ENCODE data around the gene CEP295NL. TPM values are rescaled to one million over a fixed set of nuclear protein-coding genes. Genes with fewer than 3 reads are reported as not detected.

The CEP295NL gene
- total and polyA plus RNA-seq, 2 of the 13 experiments (the other 11 are each of a cell fraction or from before 2014, with no cell fraction given) = not detected

GRCh38 chr17:78921437-78921971 is 18.5 kb upstream of the CEP295NL start:
- no peaks in the 10 kb centered on the region for H3K36me3 ChIP-seq (replicated peaks in 1 of 2; ENCODE audit: control insufficient read depth in 1 of 2, insufficient read depth in 2 of 2, low read length in 2 of 2)
- 93% methylated on average over 8 of the region's 8 CpGs for WGBS (ENCODE audit: low lambda C conversion rate)
- H3K4me3 ChIP-seq (replicated peaks in 1 of 3; ENCODE audit: insufficient read depth in 1 of 3, low read depth in 2 of 3, low read length in 3 of 3) = no peak overlapping the region
- no peak overlapping the region for H3K9ac ChIP-seq (ENCODE audit: insufficient read depth, low read depth, low read length)
- FAIRE-seq = no peak
- no peak overlapping the region for H3K27ac ChIP-seq (ENCODE audit: extremely low read length, insufficient read depth, low read length)
- H2AFZ ChIP-seq (ENCODE audit: low read length) = no peak overlapping the region
- H3K27me3 ChIP-seq (ENCODE audit: control insufficient read depth in 1 of 2, insufficient read depth in 2 of 2, low read length in 2 of 2) = no peaks in the 10 kb centered on the region
- no TSS peak for BruUV-seq (replicated peaks)
- H4K20me1 ChIP-seq (ENCODE audit: insufficient read depth, low read length) = no peaks in the 10 kb centered on the region
- CTCF ChIA-PET (ENCODE audit: low intra/inter-chr PET ratio, low total read pairs) = no interaction called here
- in situ Hi-C loops (cut with HindIII; ENCODE audit: extremely low pct_ligation_motif_present, low pct_unique_long_range_greater_than_20kb) = no loop called here
- POLR2A ChIA-PET = interaction anchor here (0.8 to 2.4 kb wide), 6 partner anchors 13 to 58 kb away, joined by 3 to 12 read pairs (median 3); partner anchors contain the start of gene LGALS3BP
- H3K4me2 ChIP-seq (ENCODE audit: low read depth, low read length) = no peak overlapping the region
- no peak for ATAC-seq
- intact Hi-C loops (cut with micrococcal nuclease; ENCODE audit: unreplicated experiment) = loop anchor here (1.0 kb wide), 1 partner anchor 38 kb away; no protein-coding TSS in a partner anchor
- no peaks in the 10 kb centered on the region for H3K79me2 ChIP-seq (ENCODE audit: insufficient read depth, low read length)
- no peak for DNase-seq (ENCODE audit: low spot score)
- H3K9me3 ChIP-seq (ENCODE audit: low read length) = no peaks in the 10 kb centered on the region
- H3K4me1 ChIP-seq (ENCODE audit: insufficient read depth, low read length) = peaks cover 53% of the 10 kb centered on the region
- no peak for TF ChIP-seq ZSCAN9 (CRISPR knock-in tag; IDR thresholded peaks at IDR 0.05; ENCODE audit: borderline replicate concordance)

GRCh38 chr17:78920528-78920927 is 17.5 kb upstream of the CEP295NL start:
- Histone ChIP-seq H2AFZ (ENCODE audit: low read length) (no peak overlapping the region), H3K9me3 (ENCODE audit: low read length) (no peaks in the 10 kb centered on the region), H3K4me3 (replicated peaks in 1 of 3; ENCODE audit: insufficient read depth in 1 of 3, low read depth in 2 of 3, low read length in 3 of 3) (peak overlapping the region in 1 of 3 experiments; percentile 18; a peak in 1 of 6 replicates), H4K20me1 (ENCODE audit: insufficient read depth, low read length) (no peaks in the 10 kb centered on the region), H3K79me2 (ENCODE audit: insufficient read depth, low read length) (no peaks in the 10 kb centered on the region), H3K27me3 (ENCODE audit: control insufficient read depth in 1 of 2, insufficient read depth in 2 of 2, low read length in 2 of 2) (no peaks in the 10 kb centered on the region), H3K27ac (ENCODE audit: extremely low read length, insufficient read depth, low read length) (no peak overlapping the region), H3K4me2 (ENCODE audit: low read depth, low read length) (peak overlapping the region; percentile 52), H3K4me1 (ENCODE audit: insufficient read depth, low read length) (peaks cover 54% of the 10 kb centered on the region), H3K9ac (ENCODE audit: insufficient read depth, low read depth, low read length) (no peak overlapping the region), H3K36me3 (replicated peaks in 1 of 2; ENCODE audit: control insufficient read depth in 1 of 2, insufficient read depth in 2 of 2, low read length in 2 of 2) (no peaks in the 10 kb centered on the region)
- POLR2A ChIA-PET = interaction anchor here (0.8 to 2.4 kb wide), 7 partner anchors 9 to 59 kb away, joined by 3 to 12 read pairs (median 4); partner anchors contain the start of gene LGALS3BP
- WGBS (ENCODE audit: low lambda C conversion rate) = 27% methylated on average over 8 of the region's 8 CpGs
- DNase-seq (ENCODE audit: low spot score) = peak; percentile 54
- in situ Hi-C loops (cut with HindIII; ENCODE audit: extremely low pct_ligation_motif_present, low pct_unique_long_range_greater_than_20kb) = no loop called here
- peak; percentile 26 for ATAC-seq
- CTCF ChIA-PET (ENCODE audit: low intra/inter-chr PET ratio, low total read pairs) = no interaction called here
- BruUV-seq (replicated peaks) = no TSS peak
- FAIRE-seq = peak; percentile 54
- intact Hi-C loops (cut with micrococcal nuclease; ENCODE audit: unreplicated experiment) = no loop called here
- no peak for TF ChIP-seq SMAD1 (CRISPR knock-in tag; IDR thresholded peaks at IDR 0.05; ENCODE audit: borderline replicate concordance, low read depth)
- no peak for TF ChIP-seq ZNF430 (CRISPR knock-in tag; IDR thresholded peaks at IDR 0.05)
- TF ChIP-seq ZNF329 (CRISPR knock-in tag; IDR thresholded peaks at IDR 0.05; ENCODE audit: low read depth) = no peak
- TF ChIP-seq ZNF746 (CRISPR knock-in tag; IDR thresholded peaks at IDR 0.05) = 0 out of 2 replicates have a peak, but pooled peaks have one; percentile 47
- no peak for TF ChIP-seq KLF12 (CRISPR knock-in tag; IDR thresholded peaks at IDR 0.05; ENCODE audit: borderline replicate concordance)
- TF ChIP-seq MBNL3 (CRISPR knock-in tag; conservative IDR thresholded peaks at IDR 0.05) = no peak
- 0 out of 2 replicates have a peak, but pooled peaks have one; percentile 35 for TF ChIP-seq ZNF598 (CRISPR knock-in tag; IDR thresholded peaks at IDR 0.05; ENCODE audit: borderline replicate concordance)
- TF ChIP-seq CHD4 (IDR thresholded peaks at IDR 0.05; ENCODE audit: borderline replicate concordance, low read length) = no peak
- no peak for TF ChIP-seq SMYD3 (CRISPR knock-in tag; IDR thresholded peaks at IDR 0.05)
- TF ChIP-seq, protein P1, sequence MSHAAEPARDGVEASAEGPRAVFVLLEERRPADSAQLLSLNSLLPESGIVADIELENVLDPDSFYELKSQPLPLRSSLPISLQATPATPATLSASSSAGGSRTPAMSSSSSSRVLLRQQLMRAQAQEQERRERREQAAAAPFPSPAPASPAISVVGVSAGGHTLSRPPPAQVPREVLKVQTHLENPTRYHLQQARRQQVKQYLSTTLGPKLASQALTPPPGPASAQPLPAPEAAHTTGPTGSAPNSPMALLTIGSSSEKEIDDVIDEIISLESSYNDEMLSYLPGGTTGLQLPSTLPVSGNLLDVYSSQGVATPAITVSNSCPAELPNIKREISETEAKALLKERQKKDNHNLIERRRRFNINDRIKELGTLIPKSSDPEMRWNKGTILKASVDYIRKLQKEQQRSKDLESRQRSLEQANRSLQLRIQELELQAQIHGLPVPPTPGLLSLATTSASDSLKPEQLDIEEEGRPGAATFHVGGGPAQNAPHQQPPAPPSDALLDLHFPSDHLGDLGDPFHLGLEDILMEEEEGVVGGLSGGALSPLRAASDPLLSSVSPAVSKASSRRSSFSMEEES (CRISPR knock-in tag; IDR thresholded peaks at IDR 0.05) = peak; percentile 70; the same call in 1 of the 2 replicates
- TF ChIP-seq TMF1 (CRISPR knock-in tag; IDR thresholded peaks at IDR 0.05; ENCODE audit: low read depth) = no peak
- peak; percentile 35; the same call in 1 of the 2 replicates for TF ChIP-seq CEBPB (IDR thresholded peaks at IDR 0.05; ENCODE audit: borderline replicate concordance, low read depth, low read length)

All from HepG2 (cell line).